ENCODE measurements around the gene FGF22. TPM values are rescaled to one million over a fixed set of nuclear protein-coding genes. Genes with fewer than 3 reads are reported as not detected.
A peak's percentile ranks its signal among the peaks of the same experiment; 100 is the strongest.

FGF22 gene
- polyA plus RNA-seq, 1 experiment: 0.05 TPM

- DNase-seq (ENCODE audit: low read depth): no peak
- Histone ChIP-seq H3K4me3 (ENCODE audit: low read depth, low read length) (no peak overlapping the region), H3K27me3 (ENCODE audit: control insufficient read depth, insufficient read depth, low read length) (no peaks in the 10 kb centered on the region), H3K36me3 (ENCODE audit: control insufficient read depth, insufficient read depth, low read length) (no peaks in the 10 kb centered on the region)
- TF ChIP-seq, protein P1, sequence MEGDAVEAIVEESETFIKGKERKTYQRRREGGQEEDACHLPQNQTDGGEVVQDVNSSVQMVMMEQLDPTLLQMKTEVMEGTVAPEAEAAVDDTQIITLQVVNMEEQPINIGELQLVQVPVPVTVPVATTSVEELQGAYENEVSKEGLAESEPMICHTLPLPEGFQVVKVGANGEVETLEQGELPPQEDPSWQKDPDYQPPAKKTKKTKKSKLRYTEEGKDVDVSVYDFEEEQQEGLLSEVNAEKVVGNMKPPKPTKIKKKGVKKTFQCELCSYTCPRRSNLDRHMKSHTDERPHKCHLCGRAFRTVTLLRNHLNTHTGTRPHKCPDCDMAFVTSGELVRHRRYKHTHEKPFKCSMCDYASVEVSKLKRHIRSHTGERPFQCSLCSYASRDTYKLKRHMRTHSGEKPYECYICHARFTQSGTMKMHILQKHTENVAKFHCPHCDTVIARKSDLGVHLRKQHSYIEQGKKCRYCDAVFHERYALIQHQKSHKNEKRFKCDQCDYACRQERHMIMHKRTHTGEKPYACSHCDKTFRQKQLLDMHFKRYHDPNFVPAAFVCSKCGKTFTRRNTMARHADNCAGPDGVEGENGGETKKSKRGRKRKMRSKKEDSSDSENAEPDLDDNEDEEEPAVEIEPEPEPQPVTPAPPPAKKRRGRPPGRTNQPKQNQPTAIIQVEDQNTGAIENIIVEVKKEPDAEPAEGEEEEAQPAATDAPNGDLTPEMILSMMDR (IDR thresholded peaks at IDR 0.05; ENCODE audit: insufficient read depth, low read depth, low read length): no peak
- POLR2A ChIA-PET: no interaction called here
- CTCF ChIA-PET: no interaction called here
These were observed 29.4 kb upstream of the FGF22 start for GRCh38 chr19:610071-610800.

DNA sequence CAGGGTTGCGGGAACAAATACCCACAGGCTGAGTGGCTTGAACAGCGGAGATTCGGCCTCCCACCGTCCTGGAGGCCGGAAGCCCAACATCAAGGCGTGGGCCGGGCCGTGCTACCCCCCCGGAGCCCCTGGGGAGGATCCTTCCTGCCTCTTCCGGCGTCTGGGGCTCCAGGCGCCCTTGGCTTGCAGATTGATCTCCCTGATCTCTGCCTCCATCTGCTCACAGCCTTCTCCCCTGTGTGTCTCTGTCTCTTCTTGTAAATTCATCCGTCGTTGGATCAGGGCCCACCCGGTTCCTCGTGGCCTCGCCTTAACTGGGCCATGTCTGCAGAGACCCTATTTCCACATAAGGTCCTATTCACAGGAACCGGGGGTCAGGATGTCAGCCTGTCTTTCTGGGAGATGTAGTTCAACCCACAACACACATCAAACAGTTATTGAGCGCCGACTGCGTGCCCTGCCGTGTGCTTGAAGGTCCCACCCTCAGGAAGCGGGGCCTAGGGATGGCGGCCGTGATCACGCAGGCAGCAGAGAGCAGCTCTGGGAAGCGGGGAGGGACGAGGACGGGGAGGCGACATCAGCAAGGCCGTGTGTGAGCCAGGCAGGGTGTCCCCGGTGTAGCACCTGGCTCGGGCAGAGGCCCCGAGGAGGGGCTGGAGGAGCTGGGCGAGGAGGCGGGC is 28.7 kb upstream of the FGF22 start:
- ChIA-PET CTCF (interaction anchor here (1.0 to 1.1 kb wide), 2 partner anchors 25 to 26 kb away, joined by 3 to 4 read pairs; no protein-coding TSS in a partner anchor), POLR2A (no interaction called here)
- DNase-seq (ENCODE audit: low read depth): no peak
- no peak overlapping the region for H3K4me3 ChIP-seq (ENCODE audit: low read depth, low read length)
- TF ChIP-seq, protein P1 (IDR thresholded peaks at IDR 0.05; ENCODE audit: insufficient read depth, low read depth, low read length): no peak
- no peaks in the 10 kb centered on the region for H3K36me3 ChIP-seq (ENCODE audit: control insufficient read depth, insufficient read depth, low read length)
- no peaks in the 10 kb centered on the region for H3K27me3 ChIP-seq (ENCODE audit: control insufficient read depth, insufficient read depth, low read length)

DNA sequence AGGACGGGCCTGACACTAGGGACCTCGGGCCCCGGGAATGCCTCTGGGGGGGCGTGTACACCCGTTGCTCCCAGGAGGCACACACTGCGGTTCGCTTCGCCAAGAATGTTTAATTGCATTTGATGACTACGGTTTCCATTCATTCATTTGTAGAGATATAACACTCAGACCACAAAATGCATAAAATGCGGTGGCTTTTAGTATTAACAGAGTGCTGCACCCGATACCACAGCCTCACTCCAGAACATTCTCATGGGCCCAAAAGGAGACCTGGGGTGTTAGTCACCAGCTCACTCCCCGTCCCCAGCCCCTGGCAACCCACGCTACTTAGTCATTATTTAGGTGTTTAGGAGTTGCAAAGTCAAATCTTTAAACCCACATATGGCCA is 28.2 kb upstream of the FGF22 start:
- TF ChIP-seq, protein P1 (IDR thresholded peaks at IDR 0.05; ENCODE audit: insufficient read depth, low read depth, low read length): no peak
- ChIA-PET CTCF (interaction anchor here (0.9 to 1.1 kb wide), 3 partner anchors 16 to 27 kb away, joined by 3 to 4 read pairs (median 3); no protein-coding TSS in a partner anchor), POLR2A (no interaction called here)
- Histone ChIP-seq H3K4me3 (ENCODE audit: low read depth, low read length) (no peak overlapping the region), H3K36me3 (ENCODE audit: control insufficient read depth, insufficient read depth, low read length) (no peaks in the 10 kb centered on the region), H3K27me3 (ENCODE audit: control insufficient read depth, insufficient read depth, low read length) (no peaks in the 10 kb centered on the region)
- peak; percentile 93 for DNase-seq (ENCODE audit: low read depth)

GRCh38 chr19:612941-613340 is 26.7 kb upstream of the FGF22 start:
- TF ChIP-seq, protein P1 (IDR thresholded peaks at IDR 0.05; ENCODE audit: insufficient read depth, low read depth, low read length): no peak
- ChIA-PET POLR2A (no interaction called here), CTCF (interaction anchor here (0.8 kb wide), 1 partner anchor 24 kb away, joined by 3 read pairs; no protein-coding TSS in a partner anchor)
- peaks cover 3% of the 10 kb centered on the region for H3K36me3 ChIP-seq (ENCODE audit: control insufficient read depth, insufficient read depth, low read length)
- no peak for DNase-seq (ENCODE audit: low read depth)
- no peaks in the 10 kb centered on the region for H3K27me3 ChIP-seq (ENCODE audit: control insufficient read depth, insufficient read depth, low read length)
- H3K4me3 ChIP-seq (ENCODE audit: low read depth, low read length): no peak overlapping the region

- Histone ChIP-seq H3K36me3 (ENCODE audit: control insufficient read depth, insufficient read depth, low read length) (peaks cover 12% of the 10 kb centered on the region), H3K27me3 (ENCODE audit: control insufficient read depth, insufficient read depth, low read length) (no peaks in the 10 kb centered on the region), H3K4me3 (ENCODE audit: low read depth, low read length) (no peak overlapping the region)
- TF ChIP-seq, protein P1 (IDR thresholded peaks at IDR 0.05; ENCODE audit: insufficient read depth, low read depth, low read length): no peak
- DNase-seq (ENCODE audit: low read depth): no peak
- POLR2A ChIA-PET: no interaction called here
- CTCF ChIA-PET: no interaction called here
These were observed 25.7 kb upstream of the FGF22 start for GRCh38 chr19:613732-614567.
